Activated T-cell treated with anti-CD3 and anti-CD28 coated beads, Interleukin-2, amount 50 U/mL, for 24 hours (primary cell): Measurements from ENCODE around the gene LSM5.

Experiments used
- DNase-seq: peaks from one replicate; pipeline ENCODE4 v3.0.0-alpha.2; 2020
- H3K27ac Mint-ChIP-seq: 2 replicates; pipeline ENCODE4 v1.8.0; 2020; ENCODE audit warnings: mild to moderate bottlenecking, mixed read lengths
- H3K27me3 Mint-ChIP-seq: 2 replicates; pipeline ENCODE4 v1.8.0; 2020; ENCODE audit warnings: mixed read lengths
- H3K36me3 Mint-ChIP-seq: 2 replicates; pipeline ENCODE4 v1.8.0; 2020; ENCODE audit warnings: low read depth, mixed read lengths
- H3K4me1 Mint-ChIP-seq: 2 replicates; pipeline ENCODE4 v1.8.0; 2020; ENCODE audit warnings: low read depth, mixed read lengths
- H3K4me3 Mint-ChIP-seq: 2 replicates; pipeline ENCODE4 v1.8.0; 2020; ENCODE audit warnings: mild to moderate bottlenecking, moderate library complexity, mixed read lengths
- H3K9me3 Mint-ChIP-seq: 2 replicates; pipeline ENCODE4 v1.8.0; 2020; ENCODE audit warnings: mixed read lengths

LSM5 gene

GRCh38 chr7:32462451-32462850 lies 27.7 kb downstream of the LSM5 start:
- no peaks in the 10 kb centered on the region for H3K9me3 Mint-ChIP-seq
- no peak for DNase-seq

DNA sequence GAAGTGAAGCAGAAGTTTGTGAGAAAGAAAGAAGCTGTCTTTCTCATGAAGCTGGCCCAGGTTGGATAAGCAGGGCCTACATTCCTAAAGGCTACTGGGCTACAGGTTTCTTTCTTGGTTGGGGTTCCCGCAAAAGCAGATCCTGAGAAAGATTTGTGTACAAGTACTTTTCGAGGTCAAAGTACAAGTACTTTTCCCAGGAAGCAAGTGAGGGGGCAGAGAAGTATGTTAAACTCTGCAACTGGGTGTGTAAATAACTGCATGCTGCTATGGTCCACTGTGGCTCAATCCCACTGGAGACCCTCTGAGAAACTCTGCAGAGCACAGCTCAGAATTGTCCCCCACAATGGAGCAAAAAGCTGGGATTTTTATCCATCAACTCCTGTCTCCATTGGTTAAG lies 28.7 kb downstream of the LSM5 start:
- Mint-ChIP-seq H3K4me3 (no peak overlapping the region), H3K36me3 (no peaks in the 10 kb centered on the region), H3K27ac (no peak overlapping the region), H3K9me3 (no peaks in the 10 kb centered on the region), H3K4me1 (no peaks in the 10 kb centered on the region), H3K27me3 (peaks cover 14% of the 10 kb centered on the region)
- DNase-seq, result no peak

More at GRCh38 chr7:32462451-32462850, 27.7 kb downstream of the LSM5 start:
- H3K27ac Mint-ChIP-seq, result no peak overlapping the region
- no peak overlapping the region for H3K4me3 Mint-ChIP-seq
- no peaks in the 10 kb centered on the region for H3K4me1 Mint-ChIP-seq
- H3K27me3 Mint-ChIP-seq, result peaks cover 9% of the 10 kb centered on the region
- H3K36me3 Mint-ChIP-seq, result no peaks in the 10 kb centered on the region

- H3K9me3 Mint-ChIP-seq, result no peaks in the 10 kb centered on the region
- H3K4me3 Mint-ChIP-seq, result no peak overlapping the region
- no peaks in the 10 kb centered on the region for H3K36me3 Mint-ChIP-seq
- no peak for DNase-seq
- H3K27me3 Mint-ChIP-seq, result peaks cover 18% of the 10 kb centered on the region
- no peak overlapping the region for H3K27ac Mint-ChIP-seq
- H3K4me1 Mint-ChIP-seq, result no peaks in the 10 kb centered on the region
Observed at GRCh38 chr7:32459788-32460187, 30.4 kb downstream of the LSM5 start.

- H3K27me3 Mint-ChIP-seq, result peaks cover 23% of the 10 kb centered on the region
- H3K9me3 Mint-ChIP-seq, result no peaks in the 10 kb centered on the region
- DNase-seq, result no peak
- H3K4me1 Mint-ChIP-seq, result no peaks in the 10 kb centered on the region
- no peaks in the 10 kb centered on the region for H3K36me3 Mint-ChIP-seq
- no peak overlapping the region for H3K4me3 Mint-ChIP-seq
- no peak overlapping the region for H3K27ac Mint-ChIP-seq
Observed at GRCh38 chr7:32458025-32458424, 32.2 kb downstream of the LSM5 start.

DNA sequence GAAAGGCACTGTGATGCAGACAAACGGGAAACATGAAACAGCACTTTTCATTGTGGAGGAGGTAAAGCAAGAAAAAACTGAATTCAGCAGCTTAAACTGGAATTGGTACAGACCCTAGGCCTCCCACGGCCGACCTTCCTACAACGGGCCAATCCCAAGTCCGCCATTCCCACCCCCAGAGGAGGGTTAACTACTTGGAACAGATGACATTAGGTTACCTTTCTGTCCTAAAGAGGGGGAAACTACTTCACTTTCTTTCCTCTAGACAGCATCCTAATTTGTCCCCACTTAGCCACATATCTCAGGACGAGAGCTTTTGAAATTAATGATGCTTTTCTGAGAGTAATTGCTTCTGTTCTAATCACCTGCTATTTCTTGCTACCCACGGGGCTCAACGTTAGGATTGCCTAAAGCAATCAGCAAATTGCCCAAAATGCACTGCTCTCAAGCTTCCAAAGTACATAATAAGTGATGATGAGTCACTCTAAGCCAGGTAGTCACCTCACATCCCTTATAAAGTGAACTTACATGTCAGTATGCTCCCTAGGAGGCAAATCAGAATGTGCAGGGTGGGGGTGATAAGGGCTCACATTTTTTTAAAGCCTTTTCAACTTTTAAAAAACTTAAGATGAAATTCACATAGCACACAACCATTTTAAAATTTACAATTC lies 36.7 kb downstream of the LSM5 start:
- H3K4me1 Mint-ChIP-seq, result no peaks in the 10 kb centered on the region
- no peaks in the 10 kb centered on the region for H3K9me3 Mint-ChIP-seq
- H3K36me3 Mint-ChIP-seq, result no peaks in the 10 kb centered on the region
- H3K27me3 Mint-ChIP-seq, result peaks cover 22% of the 10 kb centered on the region
- no peak for DNase-seq
- no peak overlapping the region for H3K4me3 Mint-ChIP-seq
- no peak overlapping the region for H3K27ac Mint-ChIP-seq

GRCh38 chr7:32447218-32447617 lies 43.0 kb downstream of the LSM5 start:
- DNase-seq, result no peak
- Mint-ChIP-seq H3K9me3 (no peaks in the 10 kb centered on the region), H3K27ac (no peak overlapping the region), H3K4me1 (no peaks in the 10 kb centered on the region), H3K27me3 (peaks cover 12% of the 10 kb centered on the region), H3K36me3 (no peaks in the 10 kb centered on the region), H3K4me3 (no peak overlapping the region)

DNA sequence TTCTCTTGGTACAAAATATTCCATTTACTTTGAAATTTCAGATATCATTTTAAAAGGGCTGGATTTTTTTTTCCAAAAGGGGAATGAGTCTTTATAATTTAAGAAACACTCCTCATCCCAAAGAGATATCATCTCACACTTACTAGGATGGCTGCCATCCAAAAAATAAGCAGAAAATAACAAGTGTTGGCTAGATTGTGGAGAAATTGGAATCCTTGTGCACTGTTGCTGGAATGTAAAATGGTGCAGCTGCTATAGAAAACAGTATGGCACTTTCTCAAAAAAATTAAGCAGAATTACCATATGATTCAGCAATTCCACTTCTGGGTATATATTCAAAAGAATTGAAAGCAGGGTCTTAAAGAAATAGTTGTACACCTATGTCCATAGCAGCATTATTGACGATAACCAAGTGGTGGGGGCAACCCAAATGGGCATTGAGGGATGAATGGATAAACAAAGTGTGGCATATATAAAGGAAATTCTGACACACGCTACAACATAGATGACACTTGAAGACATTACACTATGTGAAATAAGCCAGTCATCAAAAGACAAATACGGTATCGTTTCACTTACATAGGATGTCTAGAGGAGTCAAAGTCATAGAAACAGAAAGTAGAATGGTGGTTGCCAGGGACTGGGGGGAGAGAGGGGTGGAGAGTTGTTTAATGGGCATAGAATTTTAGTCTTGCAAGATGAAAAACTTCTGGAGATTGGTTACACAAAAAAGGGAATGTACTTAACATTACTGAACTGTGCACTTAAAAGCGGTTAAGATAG lies 53.8 kb downstream of the LSM5 start:
- Mint-ChIP-seq H3K9me3 (no peaks in the 10 kb centered on the region), H3K36me3 (no peaks in the 10 kb centered on the region), H3K27ac (no peak overlapping the region), H3K27me3 (peaks cover 23% of the 10 kb centered on the region), H3K4me1 (no peaks in the 10 kb centered on the region), H3K4me3 (no peak overlapping the region)
- no peak for DNase-seq
